HepG2 (cell line): ENCODE data around the gene NUBP2. TPM values are rescaled to one million over a fixed set of nuclear protein-coding genes. Genes with fewer than 3 reads are reported as not detected.

ENCODE experiments used
- ATRX ChIP-seq: sonication (generic); formaldehyde crosslinking; IDR thresholded peaks from 2 replicates; pipeline ENCODE4 v1.4.0; 2020; ENCODE audit warnings: missing genetic modification reagents, borderline replicate concordance
- ERF ChIP-seq: IDR thresholded peaks from 2 replicates; pipeline ENCODE4 v1.6.1; 2018; ENCODE audit warnings: missing biosample characterization, missing genetic modification reagents
- ESRRA ChIP-seq: sonication (generic); formaldehyde crosslinking; IDR thresholded peaks from 2 replicates; pipeline ENCODE4 v1.5.1; 2020; ENCODE audit warnings: mild to moderate bottlenecking, low read depth, missing genetic modification reagents
- FLYWCH1 ChIP-seq: sonication (generic); formaldehyde crosslinking; IDR thresholded peaks from 2 replicates; pipeline ENCODE4 v1.8.1; 2023; ENCODE audit warnings: mild to moderate bottlenecking, missing genetic modification reagents
- HIVEP1 ChIP-seq: sonication (generic); formaldehyde crosslinking; IDR thresholded peaks from 2 replicates; pipeline ENCODE4 v1.4.0; 2020; ENCODE audit warnings: mild to moderate bottlenecking, missing genetic modification reagents
- IRX3 ChIP-seq: sonication (generic); formaldehyde crosslinking; IDR thresholded peaks from 2 replicates; pipeline ENCODE4 v1.8.1; 2023; ENCODE audit warnings: mild to moderate bottlenecking, low read depth, missing genetic modification reagents, borderline replicate concordance
- KAT2B ChIP-seq: fragments of 150-350 bp; IDR thresholded peaks from 2 replicates; pipeline ENCODE4 v1.6.1; 2014; ENCODE audit warnings: low read depth, low read length, borderline replicate concordance
- MAF1 ChIP-seq: sonication (generic); formaldehyde crosslinking; IDR thresholded peaks from 2 replicates; pipeline ENCODE4 v1.5.0; 2020; ENCODE audit warnings: missing genetic modification reagents, borderline replicate concordance
- MIER3 ChIP-seq: IDR thresholded peaks from 2 replicates; pipeline ENCODE4 v1.6.1; 2016; ENCODE audit warnings: missing compliant biosample characterization, borderline replicate concordance
- MLX ChIP-seq: IDR thresholded peaks from 2 replicates; pipeline ENCODE4 v1.6.1; 2016
- PLRG1 ChIP-seq: fragments of 450-650 bp; conservative IDR thresholded peaks from 2 replicates; pipeline ENCODE4 v1.6.1; 2016
- POLR2AphosphoS5 ChIP-seq: IDR thresholded peaks from 2 replicates; pipeline ENCODE4 v1.6.1; 2012; ENCODE audit warnings: low read depth, low read length
- SPEN ChIP-seq: sonication (generic); formaldehyde crosslinking; IDR thresholded peaks from 2 replicates; pipeline ENCODE4 v1.5.1; 2020; ENCODE audit warnings: low read depth, mild to moderate bottlenecking, missing genetic modification reagents
- SSRP1 ChIP-seq: IDR thresholded peaks from 2 replicates; pipeline ENCODE4 v1.6.1; 2016; ENCODE audit warnings: control low read depth
- UBTF ChIP-seq: sonication (generic); formaldehyde crosslinking; IDR thresholded peaks from 2 replicates; pipeline ENCODE4 v1.4.0; 2020; ENCODE audit warnings: mild to moderate bottlenecking, missing genetic modification reagents
- ZNF260 ChIP-seq: sonication (generic); formaldehyde crosslinking; IDR thresholded peaks from 2 replicates; pipeline ENCODE4 v1.4.0; 2020; ENCODE audit warnings: missing genetic modification reagents, low read depth, mild to moderate bottlenecking, borderline replicate concordance
- ZNF264 ChIP-seq: sonication (generic); formaldehyde crosslinking; IDR thresholded peaks from 2 replicates; pipeline ENCODE4 v1.4.0; 2020; ENCODE audit warnings: missing genetic modification reagents
- ZNF329 ChIP-seq: sonication (generic); formaldehyde crosslinking; IDR thresholded peaks from 2 replicates; pipeline ENCODE4 v1.9.0; 2021; ENCODE audit warnings: low read depth, mild to moderate bottlenecking, missing genetic modification reagents
- ZNF513 ChIP-seq: sonication (generic); formaldehyde crosslinking; conservative IDR thresholded peaks from 2 replicates; pipeline ENCODE4 v1.5.0; 2020; ENCODE audit warnings: missing genetic modification reagents
- ZNF563 ChIP-seq: sonication (generic); formaldehyde crosslinking; IDR thresholded peaks from 2 replicates; pipeline ENCODE4 v1.8.0; 2022; ENCODE audit warnings: mild to moderate bottlenecking, moderate library complexity, missing genetic modification reagents
- ZNF878 ChIP-seq: sonication (generic); formaldehyde crosslinking; IDR thresholded peaks from 2 replicates; pipeline ENCODE4 v1.8.1; 2023; ENCODE audit warnings: mild to moderate bottlenecking, missing genetic modification reagents, moderate library complexity
- polyA plus RNA-seq, 8 experiments: library from polyadenylated mRNA; depleted of rRNA in 3 of 8; stranded (reverse) in 7 of 8; unstranded in 1 of 8; fragments of >200 nt; fragmentation: Illumina TruSeq in 4 of 8; extraction: Trizol in 4 of 8; gene quantifications; 2 replicates each; pipeline versions ENCODE4 v1.2.1 to v1.2.3, GENCODE V29; 2011 to 2016; ENCODE audit warnings: low read depth in 4 of 8, missing spikeins in 1 of 8, mixed read lengths in 1 of 8; ENCODE audit not compliant: insufficient read depth in 1 of 8
- total RNA-seq, 5 experiments: library from RNA; depleted of rRNA; stranded (reverse); fragments of >200 nt; fragmentation: Illumina TruSeq; extraction: Trizol; gene quantifications; 2 replicates each; pipeline ENCODE4 v1.2.3, GENCODE V29; 2016; ENCODE audit warnings: low read depth in 1 of 5
- TF ChIP-seq, protein P1 (sequence below): IDR thresholded peaks from 2 replicates; pipeline ENCODE4 v1.6.1; 2018; ENCODE audit warnings: missing genetic modification reagents, mild to moderate bottlenecking, missing compliant biosample characterization
- TF ChIP-seq, protein P2 (sequence below): sonication (generic); formaldehyde crosslinking; IDR thresholded peaks from 2 replicates; pipeline ENCODE4 v1.9.0; 2022; ENCODE audit warnings: missing genetic modification reagents, mild to moderate bottlenecking, borderline replicate concordance

Gene NUBP2
- total and polyA plus RNA-seq, 2 of the 13 experiments (the other 11 are each of a cell fraction or from before 2014, with no cell fraction given), result 25.7 to 61.5 TPM

GRCh38 chr16:1832838-1833454 lies 50.2 kb downstream of the NUBP2 start (continued):
- TF ChIP-seq FLYWCH1 (CRISPR knock-in tag) (no peak), ZNF260 (no peak), MIER3 (CRISPR knock-in tag) (0 out of 2 replicates have a peak, but pooled peaks have one; percentile 46), MAF1 (CRISPR knock-in tag) (0 out of 2 replicates have a peak, but pooled peaks have one; percentile 38), ZNF264 (CRISPR knock-in tag) (peak; percentile 100), UBTF (CRISPR knock-in tag) (peak; percentile 65; the same call in 1 of the 2 replicates), ATRX (CRISPR knock-in tag) (no peak), ZNF878 (CRISPR knock-in tag) (0 out of 2 replicates have a peak, but pooled peaks have one; percentile 62), ZNF329 (CRISPR knock-in tag) (no peak), PLRG1 (no peak), SSRP1 (CRISPR knock-in tag) (peak; percentile 42; the same call in 1 of the 2 replicates), KAT2B (no peak), IRX3 (CRISPR knock-in tag) (no peak), POLR2AphosphoS5 (peak; percentile 47), ESRRA (CRISPR knock-in tag) (no peak), HIVEP1 (no peak), SPEN (CRISPR knock-in tag) (peak; percentile 48; the same call in 1 of the 2 replicates), ZNF563 (CRISPR knock-in tag) (no peak), ZNF513 (CRISPR knock-in tag) (no peak), MLX (peak; percentile 94), ERF (CRISPR knock-in tag) (no peak; the same call in none of the 2 replicates)
- TF ChIP-seq, protein P1, sequence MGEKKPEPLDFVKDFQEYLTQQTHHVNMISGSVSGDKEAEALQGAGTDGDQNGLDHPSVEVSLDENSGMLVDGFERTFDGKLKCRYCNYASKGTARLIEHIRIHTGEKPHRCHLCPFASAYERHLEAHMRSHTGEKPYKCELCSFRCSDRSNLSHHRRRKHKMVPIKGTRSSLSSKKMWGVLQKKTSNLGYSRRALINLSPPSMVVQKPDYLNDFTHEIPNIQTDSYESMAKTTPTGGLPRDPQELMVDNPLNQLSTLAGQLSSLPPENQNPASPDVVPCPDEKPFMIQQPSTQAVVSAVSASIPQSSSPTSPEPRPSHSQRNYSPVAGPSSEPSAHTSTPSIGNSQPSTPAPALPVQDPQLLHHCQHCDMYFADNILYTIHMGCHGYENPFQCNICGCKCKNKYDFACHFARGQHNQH (CRISPR knock-in tag), result peak; percentile 72
- TF ChIP-seq, protein P2, sequence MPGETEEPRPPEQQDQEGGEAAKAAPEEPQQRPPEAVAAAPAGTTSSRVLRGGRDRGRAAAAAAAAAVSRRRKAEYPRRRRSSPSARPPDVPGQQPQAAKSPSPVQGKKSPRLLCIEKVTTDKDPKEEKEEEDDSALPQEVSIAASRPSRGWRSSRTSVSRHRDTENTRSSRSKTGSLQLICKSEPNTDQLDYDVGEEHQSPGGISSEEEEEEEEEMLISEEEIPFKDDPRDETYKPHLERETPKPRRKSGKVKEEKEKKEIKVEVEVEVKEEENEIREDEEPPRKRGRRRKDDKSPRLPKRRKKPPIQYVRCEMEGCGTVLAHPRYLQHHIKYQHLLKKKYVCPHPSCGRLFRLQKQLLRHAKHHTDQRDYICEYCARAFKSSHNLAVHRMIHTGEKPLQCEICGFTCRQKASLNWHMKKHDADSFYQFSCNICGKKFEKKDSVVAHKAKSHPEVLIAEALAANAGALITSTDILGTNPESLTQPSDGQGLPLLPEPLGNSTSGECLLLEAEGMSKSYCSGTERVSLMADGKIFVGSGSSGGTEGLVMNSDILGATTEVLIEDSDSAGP (CRISPR knock-in tag), result peak; percentile 73; the same call in 1 of the 2 replicates
